ENCODE results near the gene SPATS2.
"Not testable (repeated sequence)": the region's sequence is repeated elsewhere in the genome, so short reads cannot be mapped to it uniquely, and the experiment has no call there.

The SPATS2 gene

DNA sequence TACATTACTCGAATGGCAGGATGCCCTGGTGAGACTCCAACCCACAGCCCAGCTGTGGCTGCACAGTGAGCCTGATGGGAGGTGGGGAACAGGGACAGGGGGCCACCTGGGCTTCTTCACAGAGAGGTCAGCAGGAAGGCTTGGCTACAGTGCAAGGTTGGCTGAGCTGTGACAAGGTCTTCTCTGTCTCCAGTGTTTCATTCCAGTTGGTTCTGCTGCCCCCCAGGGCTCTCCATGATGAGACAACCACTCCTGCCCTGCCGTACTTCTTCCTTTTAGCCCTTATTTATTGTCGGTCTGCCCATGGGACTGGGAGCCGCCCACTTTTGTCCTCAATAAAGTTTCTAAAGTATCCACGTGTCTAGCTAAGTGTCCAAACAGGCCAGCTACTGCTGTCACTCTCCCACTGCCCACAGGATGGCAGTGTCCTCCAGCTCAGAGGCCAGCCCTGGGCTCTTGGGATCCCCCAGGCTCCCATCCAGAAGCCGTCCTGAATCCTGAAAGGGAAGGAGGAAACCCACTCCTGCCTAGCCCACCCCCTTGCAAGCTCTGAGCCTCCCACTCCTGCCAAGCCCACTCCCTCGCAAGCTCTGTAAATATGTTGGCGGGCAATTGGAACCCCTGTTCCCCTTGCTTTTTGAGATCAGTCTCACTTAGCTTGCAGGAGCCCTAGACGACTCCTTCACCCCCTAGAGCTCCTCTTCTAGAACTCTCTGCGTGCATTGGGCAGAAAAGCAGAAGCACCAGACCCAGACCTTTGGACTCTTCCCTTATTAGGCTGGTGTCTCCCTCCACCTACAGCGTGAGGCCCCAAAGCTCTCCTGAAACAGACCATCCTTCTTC lies 35.7 kb upstream of the SPATS2 start:
- H3K27me3 ChIP-seq (ENCODE audit: control insufficient read depth, insufficient read depth, low read length): peaks cover 49% of the 10 kb centered on the region
- H3K9me3 ChIP-seq (ENCODE audit: control insufficient read depth, low read length): no peaks in the 10 kb centered on the region
- no peaks in the 10 kb centered on the region for H3K36me3 ChIP-seq (ENCODE audit: control insufficient read depth, insufficient read depth, low read length)
- no peak overlapping the region for H3K4me3 ChIP-seq (ENCODE audit: low read length)
- no peak overlapping the region for H3K9ac ChIP-seq (ENCODE audit: low read length)
- H3K4me1 ChIP-seq (ENCODE audit: control insufficient read depth, insufficient read depth, low read length): peaks cover 11% of the 10 kb centered on the region

DNA sequence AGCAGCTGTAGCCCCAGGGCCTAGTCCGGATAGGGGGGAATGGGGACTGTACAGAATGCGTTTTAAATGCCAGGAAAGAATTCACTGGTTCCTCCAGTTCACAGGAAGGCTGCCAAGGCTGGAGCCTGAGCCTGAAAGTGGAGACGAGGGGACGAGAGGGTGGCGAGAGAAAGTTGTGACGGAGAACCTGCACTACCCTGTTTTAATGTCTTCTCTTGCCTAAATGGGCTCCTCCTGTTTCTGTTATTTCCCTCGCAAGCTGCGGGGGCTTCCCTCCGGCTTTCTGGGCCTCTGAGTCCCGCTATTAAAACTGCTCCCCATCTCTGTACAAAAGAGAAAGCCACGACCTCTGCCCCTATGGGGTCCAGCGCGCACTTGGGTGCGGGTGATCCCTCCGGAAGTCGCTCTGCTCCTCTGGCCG lies 34.8 kb upstream of the SPATS2 start:
- Histone ChIP-seq H3K9me3 (ENCODE audit: control insufficient read depth, low read length) (no peaks in the 10 kb centered on the region), H3K4me3 (ENCODE audit: low read length) (no peak overlapping the region), H3K9ac (ENCODE audit: low read length) (no peak overlapping the region), H3K27me3 (ENCODE audit: control insufficient read depth, insufficient read depth, low read length) (peaks cover 58% of the 10 kb centered on the region), H3K4me1 (ENCODE audit: control insufficient read depth, insufficient read depth, low read length) (peaks cover 19% of the 10 kb centered on the region), H3K36me3 (ENCODE audit: control insufficient read depth, insufficient read depth, low read length) (no peaks in the 10 kb centered on the region)

DNA sequence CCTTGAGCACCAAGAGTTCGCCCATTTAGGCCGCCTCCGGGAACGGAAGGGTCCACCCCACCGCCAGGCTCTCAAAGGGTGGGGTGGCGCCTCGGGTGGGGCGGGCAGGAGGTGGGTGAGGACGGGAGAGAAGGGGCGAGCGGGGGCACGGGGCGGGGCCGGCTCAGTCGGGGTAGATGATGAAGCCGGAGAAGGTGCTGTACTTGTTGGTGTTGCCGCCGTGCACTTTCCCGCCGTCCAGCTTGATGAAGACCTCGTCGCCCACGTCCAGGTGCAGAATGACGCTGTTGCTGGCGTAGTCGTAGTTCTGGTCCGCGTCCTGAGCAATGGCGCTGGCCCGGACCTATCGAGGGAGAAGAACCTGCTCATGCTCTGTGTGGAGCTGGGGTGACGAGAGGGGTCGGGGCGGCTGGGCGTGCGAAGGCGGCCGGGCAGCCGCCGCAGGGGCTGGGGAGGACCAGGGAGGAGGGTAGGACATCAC lies 34.3 kb upstream of the SPATS2 start:
- Histone ChIP-seq H3K4me1 (ENCODE audit: control insufficient read depth, insufficient read depth, low read length) (peaks cover 20% of the 10 kb centered on the region), H3K9ac (ENCODE audit: low read length) (no peak overlapping the region), H3K4me3 (ENCODE audit: low read length) (no peak overlapping the region), H3K9me3 (ENCODE audit: control insufficient read depth, low read length) (no peaks in the 10 kb centered on the region), H3K27me3 (ENCODE audit: control insufficient read depth, insufficient read depth, low read length) (peaks cover 63% of the 10 kb centered on the region), H3K36me3 (ENCODE audit: control insufficient read depth, insufficient read depth, low read length) (no peaks in the 10 kb centered on the region)

DNA sequence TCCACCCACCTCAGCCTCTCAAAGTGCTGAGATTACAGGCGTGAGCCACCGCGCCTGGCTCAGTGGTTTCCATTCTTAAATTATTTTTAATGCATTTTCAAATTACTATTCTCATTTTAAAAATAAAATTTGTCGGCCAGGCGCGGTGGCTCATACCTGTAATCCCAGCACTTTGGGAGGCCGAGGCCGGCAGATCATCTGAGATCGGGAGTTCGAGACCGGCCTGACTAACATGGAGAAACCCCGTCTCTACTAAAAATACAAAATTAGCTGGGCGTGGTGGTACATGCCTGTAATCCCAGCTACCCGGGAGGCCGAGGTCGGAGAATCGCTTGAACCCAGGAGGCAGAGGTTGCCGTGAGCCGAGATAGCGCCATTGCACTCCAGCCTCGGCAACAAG lies 33.5 kb upstream of the SPATS2 start:
- H3K27me3 ChIP-seq (ENCODE audit: control insufficient read depth, insufficient read depth, low read length): peaks cover 71% of the 10 kb centered on the region
- not testable (repeated sequence) for H3K36me3 ChIP-seq (ENCODE audit: control insufficient read depth, insufficient read depth, low read length); H3K9ac ChIP-seq (ENCODE audit: low read length); H3K4me3 ChIP-seq (ENCODE audit: low read length); H3K9me3 ChIP-seq (ENCODE audit: control insufficient read depth, low read length)
- H3K4me1 ChIP-seq (ENCODE audit: control insufficient read depth, insufficient read depth, low read length): peaks cover 20% of the 10 kb centered on the region

DNA sequence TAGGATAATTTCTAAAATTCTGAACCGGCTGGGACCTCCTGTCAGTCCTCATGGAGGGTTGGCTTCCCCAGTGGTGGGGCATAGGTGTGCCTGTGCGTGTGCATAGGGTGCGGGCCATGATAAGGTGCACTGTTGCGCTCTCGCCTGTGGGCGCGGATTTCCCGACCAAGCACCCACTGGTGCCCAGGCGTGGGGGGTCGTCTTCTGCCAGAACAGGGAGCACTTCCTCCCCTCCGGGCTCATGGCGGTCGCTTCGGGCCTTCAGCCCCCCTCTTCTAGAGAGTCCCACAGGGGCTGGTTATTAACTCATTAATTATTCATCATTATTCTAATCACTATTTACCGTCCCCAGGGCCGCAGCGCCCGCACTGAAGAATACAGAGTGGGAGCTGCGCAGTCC lies 33.0 kb upstream of the SPATS2 start:
- H3K36me3 ChIP-seq (ENCODE audit: control insufficient read depth, insufficient read depth, low read length): no peaks in the 10 kb centered on the region
- no peaks in the 10 kb centered on the region for H3K9me3 ChIP-seq (ENCODE audit: control insufficient read depth, low read length)
- no peak overlapping the region for H3K9ac ChIP-seq (ENCODE audit: low read length)
- peaks cover 72% of the 10 kb centered on the region for H3K27me3 ChIP-seq (ENCODE audit: control insufficient read depth, insufficient read depth, low read length)
- H3K4me1 ChIP-seq (ENCODE audit: control insufficient read depth, insufficient read depth, low read length): peaks cover 21% of the 10 kb centered on the region
- H3K4me3 ChIP-seq (ENCODE audit: low read length): no peak overlapping the region

DNA sequence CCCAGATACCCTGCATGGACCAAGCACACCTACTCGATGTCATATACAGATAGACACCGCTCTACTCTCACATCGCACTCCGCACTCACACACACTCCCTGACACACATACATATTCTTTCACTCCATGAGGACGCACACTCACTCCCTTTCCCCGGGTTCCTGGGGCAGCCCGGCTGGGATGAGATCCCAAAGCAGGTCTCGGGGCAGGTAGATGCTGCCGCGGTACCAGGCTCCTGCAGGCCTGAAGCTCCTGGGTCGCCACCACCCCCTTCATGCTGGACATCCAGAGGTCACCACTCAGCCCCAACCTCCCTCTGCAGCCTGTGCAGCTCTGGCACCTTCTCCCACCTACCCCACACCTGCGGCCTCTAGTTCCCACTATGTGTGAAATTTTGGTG lies 32.6 kb upstream of the SPATS2 start:
- peaks cover 25% of the 10 kb centered on the region for H3K4me1 ChIP-seq (ENCODE audit: control insufficient read depth, insufficient read depth, low read length)
- H3K27me3 ChIP-seq (ENCODE audit: control insufficient read depth, insufficient read depth, low read length): peaks cover 72% of the 10 kb centered on the region
- no peaks in the 10 kb centered on the region for H3K36me3 ChIP-seq (ENCODE audit: control insufficient read depth, insufficient read depth, low read length)
- H3K9ac ChIP-seq (ENCODE audit: low read length): no peak overlapping the region
- no peak overlapping the region for H3K4me3 ChIP-seq (ENCODE audit: low read length)
- H3K9me3 ChIP-seq (ENCODE audit: control insufficient read depth, low read length): no peaks in the 10 kb centered on the region

DNA sequence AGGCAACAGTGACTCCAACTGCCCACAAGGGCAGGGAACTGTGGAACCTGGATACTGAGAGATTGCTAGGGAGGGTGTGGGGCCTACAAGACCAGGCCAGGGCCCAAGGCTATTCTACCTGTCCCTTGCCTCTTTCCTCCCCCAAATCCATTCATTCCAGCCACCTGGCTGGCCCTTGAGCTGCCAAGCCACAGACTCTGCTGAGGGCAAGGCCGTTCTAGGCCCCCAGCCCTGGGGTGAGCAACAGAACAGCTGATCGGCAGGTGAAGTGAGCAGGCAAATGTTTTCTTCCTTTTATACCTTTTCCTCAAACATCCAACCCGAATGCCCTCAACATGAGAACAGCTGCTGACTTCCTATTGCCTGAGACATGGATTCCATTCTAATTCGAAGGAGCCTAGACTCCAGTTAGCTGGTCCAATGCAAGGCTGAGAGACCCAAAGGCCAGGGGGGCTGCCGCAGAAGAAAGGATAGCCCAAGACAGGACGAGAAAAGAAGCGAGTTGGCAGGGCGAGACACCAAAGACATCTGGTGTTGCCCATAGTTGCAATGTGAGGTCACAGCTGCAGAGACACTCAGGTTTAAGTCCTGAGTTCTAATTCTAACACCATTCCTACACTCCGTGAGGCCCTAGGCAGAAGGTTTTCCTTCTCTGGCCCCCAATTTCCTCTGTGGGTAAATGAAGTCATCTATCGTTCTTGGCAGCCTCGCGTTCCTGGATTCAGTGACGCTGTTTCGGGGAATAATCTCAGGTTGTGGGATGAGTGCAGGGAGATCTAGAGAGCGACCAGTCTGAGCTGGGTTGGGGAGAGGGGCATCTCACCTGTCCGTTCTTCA lies 31.9 kb upstream of the SPATS2 start:
- Histone ChIP-seq H3K27me3 (ENCODE audit: control insufficient read depth, insufficient read depth, low read length) (peaks cover 72% of the 10 kb centered on the region), H3K4me3 (ENCODE audit: low read length) (no peak overlapping the region), H3K9me3 (ENCODE audit: control insufficient read depth, low read length) (no peaks in the 10 kb centered on the region), H3K36me3 (ENCODE audit: control insufficient read depth, insufficient read depth, low read length) (no peaks in the 10 kb centered on the region), H3K9ac (ENCODE audit: low read length) (no peak overlapping the region), H3K4me1 (ENCODE audit: control insufficient read depth, insufficient read depth, low read length) (peaks cover 26% of the 10 kb centered on the region)

DNA sequence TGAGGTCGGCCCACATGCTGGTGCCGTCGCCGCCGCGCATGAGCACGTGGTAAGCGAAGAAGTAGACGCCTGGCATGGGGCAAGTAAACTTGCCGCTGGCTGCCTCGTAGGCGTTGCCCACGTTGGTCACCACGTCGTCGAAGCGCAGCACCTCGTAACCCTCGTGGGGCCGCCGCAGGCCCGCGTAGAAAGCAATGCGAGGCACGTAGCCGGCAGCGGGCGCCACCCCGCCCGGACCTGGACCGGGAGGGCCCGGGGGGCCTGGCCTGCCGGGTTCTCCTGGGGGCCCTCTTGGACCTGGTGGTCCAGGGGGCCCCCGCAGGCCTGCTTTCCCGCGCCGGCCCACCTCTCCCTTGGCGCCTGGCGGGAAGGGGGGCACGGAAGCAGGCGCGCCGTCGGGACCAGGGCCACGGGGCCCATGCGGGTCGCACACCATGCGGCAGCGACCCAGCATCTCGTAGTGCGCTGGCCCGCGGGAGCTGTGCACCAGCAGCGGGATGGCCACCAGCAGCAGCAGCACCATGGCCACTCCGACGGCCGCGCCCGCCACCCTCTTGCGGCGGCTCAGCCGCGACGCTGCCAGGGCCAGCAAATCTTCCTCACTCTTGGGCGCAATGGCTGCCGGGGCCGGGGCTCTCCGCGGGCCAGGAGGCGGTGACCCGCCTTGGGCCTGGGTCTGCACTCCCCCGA lies 31.2 kb upstream of the SPATS2 start:
- Histone ChIP-seq H3K4me1 (ENCODE audit: control insufficient read depth, insufficient read depth, low read length) (peaks cover 26% of the 10 kb centered on the region), H3K4me3 (ENCODE audit: low read length) (no peak overlapping the region), H3K27me3 (ENCODE audit: control insufficient read depth, insufficient read depth, low read length) (peaks cover 75% of the 10 kb centered on the region), H3K9me3 (ENCODE audit: control insufficient read depth, low read length) (no peaks in the 10 kb centered on the region), H3K36me3 (ENCODE audit: control insufficient read depth, insufficient read depth, low read length) (no peaks in the 10 kb centered on the region), H3K9ac (ENCODE audit: low read length) (no peak overlapping the region)

DNA sequence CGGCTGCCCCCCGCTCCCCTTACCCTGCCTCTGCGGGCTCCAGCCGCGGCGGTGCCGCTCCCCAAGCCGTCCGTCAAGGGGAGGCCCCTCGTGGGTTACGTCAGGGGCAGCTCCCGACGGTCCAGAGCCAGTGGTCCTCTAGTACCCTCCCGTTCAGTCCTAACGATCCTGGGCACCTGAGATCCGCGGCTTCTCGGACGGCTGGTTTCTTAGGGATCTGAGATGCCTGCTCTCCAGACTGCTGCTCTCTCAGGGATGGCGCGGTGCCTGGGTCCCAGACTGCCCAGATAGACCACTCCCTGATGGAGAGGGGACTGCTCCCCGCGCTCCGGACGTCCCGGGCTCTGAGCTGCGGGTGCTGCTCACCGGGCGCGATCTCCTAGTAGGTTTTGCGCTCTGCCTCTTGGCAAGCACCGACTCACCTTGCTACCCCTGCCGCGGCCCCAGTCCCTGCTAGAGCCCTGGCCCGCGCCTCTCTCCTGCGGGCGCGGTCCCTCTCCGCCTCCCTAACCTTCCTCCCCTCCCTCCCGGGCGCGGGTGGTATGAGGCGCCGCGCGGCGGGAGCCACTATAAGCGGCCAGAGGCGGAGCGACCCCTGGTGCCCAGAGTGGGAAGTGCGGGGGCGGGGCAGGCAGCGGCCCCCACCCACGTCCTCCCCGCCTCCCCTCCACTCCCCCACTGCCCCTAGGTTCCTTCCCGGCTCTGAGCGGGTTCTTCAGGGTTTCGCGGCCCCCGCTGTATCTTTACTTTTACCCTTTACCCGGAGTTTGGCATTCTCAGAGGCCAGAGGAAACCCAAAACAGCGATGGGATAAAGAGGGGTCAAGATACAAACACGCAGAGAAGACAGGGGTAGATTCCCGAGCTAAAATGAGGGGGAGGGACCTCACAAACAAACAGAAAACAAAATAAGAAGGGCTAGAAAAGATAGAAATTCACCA lies 30.3 kb upstream of the SPATS2 start, which contains the start of gene C1QL4:
Gene C1QL4 (minus strand): TSS at position 544 of the 940 bp plus-strand sequence. CDS start 711 bp downstream, outside the sequence.
- H3K9me3 ChIP-seq (ENCODE audit: control insufficient read depth, low read length): no peaks in the 10 kb centered on the region
- no peaks in the 10 kb centered on the region for H3K36me3 ChIP-seq (ENCODE audit: control insufficient read depth, insufficient read depth, low read length)
- peaks cover 20% of the 10 kb centered on the region for H3K4me1 ChIP-seq (ENCODE audit: control insufficient read depth, insufficient read depth, low read length)
- no peak within 1 kb of the TSS for H3K4me3 ChIP-seq (ENCODE audit: low read length)
- H3K9ac ChIP-seq (ENCODE audit: low read length): peak within 1 kb of the TSS; percentile 15
- peaks cover 79% of the 10 kb centered on the region for H3K27me3 ChIP-seq (ENCODE audit: control insufficient read depth, insufficient read depth, low read length)

DNA sequence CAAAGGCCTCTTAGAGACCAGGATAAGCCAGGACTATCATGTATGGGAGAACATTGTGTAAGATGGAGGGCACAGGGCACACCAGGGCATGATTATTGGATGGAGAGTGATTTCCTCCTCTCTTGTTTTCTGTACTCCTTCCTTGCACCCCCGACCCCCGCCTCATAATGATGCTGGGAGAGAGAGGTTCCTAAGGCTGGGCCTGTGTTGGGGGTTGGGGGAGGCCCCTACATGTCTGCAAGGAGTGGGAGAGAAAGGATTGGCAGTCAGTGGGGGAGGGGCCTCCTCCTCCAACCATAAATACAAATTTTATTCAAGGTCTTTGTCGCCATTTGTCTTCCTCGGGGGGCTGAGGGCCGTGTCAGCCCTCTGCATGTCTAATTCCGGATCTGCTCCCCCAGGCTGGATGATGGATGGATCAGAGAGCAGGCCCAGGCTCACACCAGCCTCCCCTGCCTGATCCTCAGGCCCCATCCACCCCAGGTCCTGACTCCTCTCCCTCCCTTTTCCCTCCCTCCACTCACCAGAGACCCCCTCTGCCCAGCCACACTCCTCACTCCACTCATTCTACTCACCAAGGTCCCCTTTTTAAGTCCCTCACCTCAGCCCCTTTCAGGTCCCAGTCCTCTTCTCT lies 28.3 kb upstream of the SPATS2 start:
- H3K9ac ChIP-seq (ENCODE audit: low read length): no peak overlapping the region
- H3K9me3 ChIP-seq (ENCODE audit: control insufficient read depth, low read length): no peaks in the 10 kb centered on the region
- H3K27me3 ChIP-seq (ENCODE audit: control insufficient read depth, insufficient read depth, low read length): peaks cover 81% of the 10 kb centered on the region
- H3K36me3 ChIP-seq (ENCODE audit: control insufficient read depth, insufficient read depth, low read length): no peaks in the 10 kb centered on the region
- no peak overlapping the region for H3K4me3 ChIP-seq (ENCODE audit: low read length)
- H3K4me1 ChIP-seq (ENCODE audit: control insufficient read depth, insufficient read depth, low read length): peaks cover 39% of the 10 kb centered on the region

DNA sequence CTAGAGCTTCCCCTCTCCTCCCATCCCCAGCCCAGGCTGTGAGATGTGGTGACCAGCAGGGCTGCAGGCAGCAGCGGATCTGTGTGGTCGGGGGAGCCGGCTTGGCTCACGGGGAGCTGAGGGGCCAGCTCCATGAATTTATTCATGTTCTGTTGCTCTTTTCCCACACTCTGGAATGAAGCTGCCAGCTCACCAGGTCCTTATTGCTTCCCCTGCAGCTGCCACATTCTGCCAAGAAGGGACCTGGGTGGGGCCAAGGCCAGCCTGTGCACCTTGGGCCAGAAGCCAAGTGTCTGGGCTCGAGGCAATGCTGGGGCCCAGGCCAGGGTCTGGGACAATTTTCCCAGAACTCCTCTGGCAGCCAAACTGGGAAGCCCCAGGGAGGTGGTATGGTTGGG lies 27.8 kb upstream of the SPATS2 start:
- Histone ChIP-seq H3K4me3 (ENCODE audit: low read length) (no peak overlapping the region), H3K36me3 (ENCODE audit: control insufficient read depth, insufficient read depth, low read length) (no peaks in the 10 kb centered on the region), H3K27me3 (ENCODE audit: control insufficient read depth, insufficient read depth, low read length) (peaks cover 81% of the 10 kb centered on the region), H3K9ac (ENCODE audit: low read length) (no peak overlapping the region), H3K4me1 (ENCODE audit: control insufficient read depth, insufficient read depth, low read length) (peaks cover 41% of the 10 kb centered on the region), H3K9me3 (ENCODE audit: control insufficient read depth, low read length) (no peaks in the 10 kb centered on the region)

All from mucosa of stomach (tissue), 1 donor.